Measurements from ENCODE around the gene SCLY.
"Not testable (repeated sequence)": the region's sequence is repeated elsewhere in the genome, so short reads cannot be mapped to it uniquely, and the experiment has no call there.

The SCLY gene

GRCh38 chr2:238065071-238065846, 4.5 kb downstream of the SCLY start:
- no peak for TF ChIP-seq RARB (CRISPR knock-in tag; IDR thresholded peaks at IDR 0.05)
- TF ChIP-seq, protein P1, sequence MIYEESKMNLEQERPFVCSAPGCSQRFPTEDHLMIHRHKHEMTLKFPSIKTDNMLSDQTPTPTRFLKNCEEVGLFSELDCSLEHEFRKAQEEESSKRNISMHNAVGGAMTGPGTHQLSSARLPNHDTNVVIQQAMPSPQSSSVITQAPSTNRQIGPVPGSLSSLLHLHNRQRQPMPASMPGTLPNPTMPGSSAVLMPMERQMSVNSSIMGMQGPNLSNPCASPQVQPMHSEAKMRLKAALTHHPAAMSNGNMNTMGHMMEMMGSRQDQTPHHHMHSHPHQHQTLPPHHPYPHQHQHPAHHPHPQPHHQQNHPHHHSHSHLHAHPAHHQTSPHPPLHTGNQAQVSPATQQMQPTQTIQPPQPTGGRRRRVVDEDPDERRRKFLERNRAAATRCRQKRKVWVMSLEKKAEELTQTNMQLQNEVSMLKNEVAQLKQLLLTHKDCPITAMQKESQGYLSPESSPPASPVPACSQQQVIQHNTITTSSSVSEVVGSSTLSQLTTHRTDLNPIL (CRISPR knock-in tag; IDR thresholded peaks at IDR 0.05; ENCODE audit: low read depth) = no peak
- TF ChIP-seq ZFP30 (CRISPR knock-in tag; IDR thresholded peaks at IDR 0.05) = no peak
- ATAC-seq = no peak

DNA sequence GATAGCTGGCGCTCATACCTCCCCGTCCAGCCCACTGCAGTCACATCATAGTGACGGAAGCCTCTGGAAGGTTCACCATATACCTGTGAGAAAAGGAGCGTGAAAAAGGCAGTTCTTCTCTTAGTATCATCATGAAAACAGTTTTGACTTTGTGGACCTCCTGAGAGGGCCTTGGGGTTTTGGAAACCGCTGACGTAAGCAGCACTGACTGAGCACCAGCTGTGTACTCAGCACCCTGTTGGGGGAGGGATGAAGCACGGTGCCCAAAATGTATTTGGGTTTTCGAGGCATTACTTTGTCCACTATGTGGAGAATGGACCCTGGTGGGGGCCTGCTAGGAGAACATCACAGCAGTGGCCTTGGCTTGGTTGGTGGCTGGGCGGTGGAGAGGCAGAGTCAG, 5.4 kb downstream of the SCLY start:
- TF ChIP-seq TSHZ2 (CRISPR knock-in tag; IDR thresholded peaks at IDR 0.05) (no peak), TOX (CRISPR knock-in tag; IDR thresholded peaks at IDR 0.05; ENCODE audit: borderline replicate concordance) (no peak)
- no peak for ATAC-seq

DNA sequence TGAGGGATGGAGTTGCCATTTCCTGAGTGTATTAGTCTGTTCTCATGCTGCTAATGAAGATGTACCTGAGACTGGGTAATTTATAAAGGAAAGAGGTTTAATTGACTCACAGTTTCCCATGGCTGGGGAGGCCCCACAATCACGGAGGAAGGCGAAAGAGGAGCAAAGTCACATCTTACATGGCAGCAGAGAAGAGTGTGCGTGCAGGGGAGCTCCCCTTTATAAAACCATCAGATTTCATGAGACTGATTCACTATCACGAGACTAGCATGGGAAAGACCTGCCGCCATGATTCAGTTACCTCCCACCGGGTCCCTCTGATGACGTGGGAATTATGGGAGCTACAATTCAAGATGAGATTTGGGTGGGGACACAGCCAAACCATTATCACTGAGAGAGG, 5.9 kb downstream of the SCLY start:
- not testable (repeated sequence) for ATAC-seq

- TF ChIP-seq ZC3H10 (CRISPR knock-in tag; IDR thresholded peaks at IDR 0.05) (no peak), SNAI2 (CRISPR knock-in tag; IDR thresholded peaks at IDR 0.05) (no peak), TOX (CRISPR knock-in tag; IDR thresholded peaks at IDR 0.05; ENCODE audit: borderline replicate concordance) (no peak), ZNF565 (CRISPR knock-in tag; conservative IDR thresholded peaks at IDR 0.05; ENCODE audit: low read depth) (no peak), BACH2 (CRISPR knock-in tag; IDR thresholded peaks at IDR 0.05; ENCODE audit: borderline replicate concordance) (no peak), ISL1 (CRISPR knock-in tag; IDR thresholded peaks at IDR 0.05) (no peak), GLIS3 (CRISPR knock-in tag; IDR thresholded peaks at IDR 0.05) (no peak), CSDC2 (CRISPR knock-in tag; IDR thresholded peaks at IDR 0.05) (no peak)
- TF ChIP-seq, protein P2, sequence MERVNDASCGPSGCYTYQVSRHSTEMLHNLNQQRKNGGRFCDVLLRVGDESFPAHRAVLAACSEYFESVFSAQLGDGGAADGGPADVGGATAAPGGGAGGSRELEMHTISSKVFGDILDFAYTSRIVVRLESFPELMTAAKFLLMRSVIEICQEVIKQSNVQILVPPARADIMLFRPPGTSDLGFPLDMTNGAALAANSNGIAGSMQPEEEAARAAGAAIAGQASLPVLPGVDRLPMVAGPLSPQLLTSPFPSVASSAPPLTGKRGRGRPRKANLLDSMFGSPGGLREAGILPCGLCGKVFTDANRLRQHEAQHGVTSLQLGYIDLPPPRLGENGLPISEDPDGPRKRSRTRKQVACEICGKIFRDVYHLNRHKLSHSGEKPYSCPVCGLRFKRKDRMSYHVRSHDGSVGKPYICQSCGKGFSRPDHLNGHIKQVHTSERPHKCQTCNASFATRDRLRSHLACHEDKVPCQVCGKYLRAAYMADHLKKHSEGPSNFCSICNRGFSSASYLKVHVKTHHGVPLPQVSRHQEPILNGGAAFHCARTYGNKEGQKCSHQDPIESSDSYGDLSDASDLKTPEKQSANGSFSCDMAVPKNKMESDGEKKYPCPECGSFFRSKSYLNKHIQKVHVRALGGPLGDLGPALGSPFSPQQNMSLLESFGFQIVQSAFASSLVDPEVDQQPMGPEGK (CRISPR knock-in tag; IDR thresholded peaks at IDR 0.05; ENCODE audit: borderline replicate concordance) = no peak
- no peak for ATAC-seq
Observed at GRCh38 chr2:238067939-238068338, 7.1 kb downstream of the SCLY start.

GRCh38 chr2:238069021-238069709, 8.4 kb downstream of the SCLY start:
- ATAC-seq = no peak
- TF ChIP-seq, protein P1 (CRISPR knock-in tag; IDR thresholded peaks at IDR 0.05; ENCODE audit: low read depth) = no peak
- no peak for TF ChIP-seq RARB (CRISPR knock-in tag; IDR thresholded peaks at IDR 0.05)
- no peak for TF ChIP-seq SNAI2 (CRISPR knock-in tag; IDR thresholded peaks at IDR 0.05)
- no peak for TF ChIP-seq POU6F1 (CRISPR knock-in tag; IDR thresholded peaks at IDR 0.05; ENCODE audit: borderline replicate concordance, low read depth)
- no peak for TF ChIP-seq ARNTL (CRISPR knock-in tag; IDR thresholded peaks at IDR 0.05; ENCODE audit: borderline replicate concordance, low read depth)
- no peak for TF ChIP-seq PPARA (CRISPR knock-in tag; IDR thresholded peaks at IDR 0.05; ENCODE audit: borderline replicate concordance)
- no peak for TF ChIP-seq ZFP3 (CRISPR knock-in tag; IDR thresholded peaks at IDR 0.05)
- no peak for TF ChIP-seq ESRRG (CRISPR knock-in tag; IDR thresholded peaks at IDR 0.05)
- TF ChIP-seq, protein P3, sequence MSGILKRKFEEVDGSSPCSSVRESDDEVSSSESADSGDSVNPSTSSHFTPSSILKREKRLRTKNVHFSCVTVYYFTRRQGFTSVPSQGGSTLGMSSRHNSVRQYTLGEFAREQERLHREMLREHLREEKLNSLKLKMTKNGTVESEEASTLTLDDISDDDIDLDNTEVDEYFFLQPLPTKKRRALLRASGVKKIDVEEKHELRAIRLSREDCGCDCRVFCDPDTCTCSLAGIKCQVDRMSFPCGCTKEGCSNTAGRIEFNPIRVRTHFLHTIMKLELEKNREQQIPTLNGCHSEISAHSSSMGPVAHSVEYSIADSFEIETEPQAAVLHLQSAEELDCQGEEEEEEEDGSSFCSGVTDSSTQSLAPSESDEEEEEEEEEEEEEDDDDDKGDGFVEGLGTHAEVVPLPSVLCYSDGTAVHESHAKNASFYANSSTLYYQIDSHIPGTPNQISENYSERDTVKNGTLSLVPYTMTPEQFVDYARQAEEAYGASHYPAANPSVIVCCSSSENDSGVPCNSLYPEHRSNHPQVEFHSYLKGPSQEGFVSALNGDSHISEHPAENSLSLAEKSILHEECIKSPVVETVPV (CRISPR knock-in tag; IDR thresholded peaks at IDR 0.05) = no peak
- TF ChIP-seq TOX (CRISPR knock-in tag; IDR thresholded peaks at IDR 0.05; ENCODE audit: borderline replicate concordance) = no peak
- TF ChIP-seq TCF4 (CRISPR knock-in tag; IDR thresholded peaks at IDR 0.05; ENCODE audit: borderline replicate concordance) = no peak
- TF ChIP-seq ZNF70 (CRISPR knock-in tag; IDR thresholded peaks at IDR 0.05) = no peak

All from SK-N-SH treated with all-trans-retinoic acid at 6 μM for 48 hours (cell line).